Measurements from ENCODE around the gene QRICH1.

Gene QRICH1, protein sequence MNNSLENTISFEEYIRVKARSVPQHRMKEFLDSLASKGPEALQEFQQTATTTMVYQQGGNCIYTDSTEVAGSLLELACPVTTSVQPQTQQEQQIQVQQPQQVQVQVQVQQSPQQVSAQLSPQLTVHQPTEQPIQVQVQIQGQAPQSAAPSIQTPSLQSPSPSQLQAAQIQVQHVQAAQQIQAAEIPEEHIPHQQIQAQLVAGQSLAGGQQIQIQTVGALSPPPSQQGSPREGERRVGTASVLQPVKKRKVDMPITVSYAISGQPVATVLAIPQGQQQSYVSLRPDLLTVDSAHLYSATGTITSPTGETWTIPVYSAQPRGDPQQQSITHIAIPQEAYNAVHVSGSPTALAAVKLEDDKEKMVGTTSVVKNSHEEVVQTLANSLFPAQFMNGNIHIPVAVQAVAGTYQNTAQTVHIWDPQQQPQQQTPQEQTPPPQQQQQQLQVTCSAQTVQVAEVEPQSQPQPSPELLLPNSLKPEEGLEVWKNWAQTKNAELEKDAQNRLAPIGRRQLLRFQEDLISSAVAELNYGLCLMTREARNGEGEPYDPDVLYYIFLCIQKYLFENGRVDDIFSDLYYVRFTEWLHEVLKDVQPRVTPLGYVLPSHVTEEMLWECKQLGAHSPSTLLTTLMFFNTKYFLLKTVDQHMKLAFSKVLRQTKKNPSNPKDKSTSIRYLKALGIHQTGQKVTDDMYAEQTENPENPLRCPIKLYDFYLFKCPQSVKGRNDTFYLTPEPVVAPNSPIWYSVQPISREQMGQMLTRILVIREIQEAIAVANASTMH

GRCh38 chr3:49093853-49094767 is at the start of gene QRICH1:
Gene QRICH1, minus strand, starts transcription at chr3:49094071. Its CDS starts 17,054 bp downstream, at chr3:49077017.
- peak; percentile 99 for DNase-seq

GRCh38 chr3:49140080-49140479 is 46.2 kb upstream of the QRICH1 start:
- no peak for DNase-seq

GRCh38 chr3:49135499-49135898 is 41.6 kb upstream of the QRICH1 start:
- no peak for DNase-seq

DNA sequence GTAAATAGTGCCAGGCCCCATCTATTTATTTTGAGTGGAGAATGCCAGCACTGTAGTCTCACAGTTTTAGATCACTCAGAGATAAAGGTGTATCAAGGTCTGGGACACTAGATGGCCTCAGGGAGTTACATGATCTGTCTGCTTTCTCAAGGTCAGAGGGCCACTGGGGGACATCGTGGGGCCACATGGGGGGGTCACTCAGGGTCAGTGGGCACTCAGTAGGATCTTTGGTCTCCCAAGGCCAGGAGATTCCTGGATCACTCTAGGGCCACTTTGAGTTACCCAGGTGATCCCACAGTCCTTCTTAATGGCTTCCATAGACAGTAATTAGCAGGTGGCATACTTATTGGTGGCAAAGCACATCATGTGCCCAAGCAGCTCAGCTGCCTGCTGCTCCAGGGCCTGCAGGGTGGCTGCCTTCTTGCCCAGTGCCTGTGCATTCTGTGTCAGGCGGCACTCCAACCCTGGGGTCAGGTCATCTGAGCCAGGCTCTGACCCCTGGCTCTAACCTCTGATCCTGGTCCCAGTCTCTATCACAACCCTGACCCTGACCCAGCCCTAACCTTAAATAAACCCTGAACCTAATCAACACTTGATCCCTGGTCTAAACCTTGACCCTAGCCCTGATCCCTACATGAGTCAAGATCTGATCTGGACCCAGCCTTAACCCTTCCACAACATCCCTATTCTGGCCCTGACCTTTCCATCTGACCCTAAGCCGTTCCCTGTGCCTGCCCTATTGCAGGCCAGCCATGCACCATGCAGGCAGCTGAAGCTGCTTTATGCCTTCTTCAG is 40.8 kb upstream of the QRICH1 start:
- DNase-seq, result no peak

DNA sequence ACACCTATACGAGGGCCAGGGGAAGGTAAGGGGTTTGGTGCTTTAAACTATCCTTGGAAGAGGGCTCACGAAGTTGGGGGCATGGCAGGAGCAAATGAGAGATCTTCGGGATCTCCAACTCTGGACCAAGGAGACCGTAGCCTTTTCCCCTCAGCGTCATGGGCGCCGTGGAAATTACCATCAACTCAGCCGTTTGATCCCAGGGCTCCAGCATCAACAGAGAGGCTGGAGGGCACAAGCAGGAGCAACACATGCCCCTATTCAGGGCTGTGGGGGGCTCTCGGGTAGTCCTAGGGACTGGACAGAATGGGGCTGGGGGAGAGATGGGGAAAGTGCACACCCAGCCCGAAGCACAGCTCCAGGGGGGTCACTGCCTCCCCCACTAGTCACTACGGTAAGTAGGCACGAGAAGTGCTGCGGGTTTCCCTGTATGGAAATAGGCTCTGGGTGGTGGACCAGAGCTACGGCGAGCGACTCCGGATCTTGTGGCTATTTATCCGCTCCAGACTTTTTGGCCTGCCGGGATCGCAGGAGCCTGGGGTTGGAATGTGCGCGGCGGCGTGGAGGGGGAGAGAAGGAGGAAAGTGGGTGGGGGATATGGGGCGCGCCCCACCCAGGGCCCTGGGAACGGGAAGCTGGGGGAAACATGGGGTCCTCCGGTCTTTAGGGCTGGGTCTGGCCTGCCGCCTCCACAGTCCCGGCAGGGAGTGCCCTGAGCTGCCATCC is 39.5 kb upstream of the QRICH1 start:
- peak; percentile 63 for DNase-seq

- DNase-seq, result peak; percentile 28
Observed at GRCh38 chr3:49132437-49133225, 38.8 kb upstream of the QRICH1 start, which contains the start of gene LAMB2. Gene LAMB2, minus strand, starts transcription at chr3:49133050. Its CDS starts 183 bp downstream, at chr3:49132867.

DNA sequence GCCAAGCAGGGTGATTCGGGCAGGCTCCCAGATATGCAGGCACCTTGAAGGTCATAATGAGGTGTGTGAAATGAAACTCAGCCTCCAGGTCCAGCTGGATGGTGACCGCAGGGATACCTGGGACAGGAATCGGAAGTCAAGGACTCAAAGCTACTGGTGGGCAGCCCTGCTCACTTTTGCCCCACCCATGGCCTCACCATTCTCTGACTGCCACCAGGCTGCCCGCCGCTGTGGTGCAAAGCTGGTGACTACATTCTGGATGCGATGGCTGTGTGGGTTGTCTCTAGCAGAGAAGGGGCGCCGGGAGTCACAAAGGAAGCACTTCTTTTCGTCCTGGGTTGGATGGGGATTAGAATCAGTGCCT is 38.2 kb upstream of the QRICH1 start:
- DNase-seq, result no peak

- DNase-seq, result no peak
Observed at GRCh38 chr3:49131576-49131975, 37.7 kb upstream of the QRICH1 start.

- no peak for DNase-seq
Observed at GRCh38 chr3:49131040-49131439, 37.2 kb upstream of the QRICH1 start.

DNA sequence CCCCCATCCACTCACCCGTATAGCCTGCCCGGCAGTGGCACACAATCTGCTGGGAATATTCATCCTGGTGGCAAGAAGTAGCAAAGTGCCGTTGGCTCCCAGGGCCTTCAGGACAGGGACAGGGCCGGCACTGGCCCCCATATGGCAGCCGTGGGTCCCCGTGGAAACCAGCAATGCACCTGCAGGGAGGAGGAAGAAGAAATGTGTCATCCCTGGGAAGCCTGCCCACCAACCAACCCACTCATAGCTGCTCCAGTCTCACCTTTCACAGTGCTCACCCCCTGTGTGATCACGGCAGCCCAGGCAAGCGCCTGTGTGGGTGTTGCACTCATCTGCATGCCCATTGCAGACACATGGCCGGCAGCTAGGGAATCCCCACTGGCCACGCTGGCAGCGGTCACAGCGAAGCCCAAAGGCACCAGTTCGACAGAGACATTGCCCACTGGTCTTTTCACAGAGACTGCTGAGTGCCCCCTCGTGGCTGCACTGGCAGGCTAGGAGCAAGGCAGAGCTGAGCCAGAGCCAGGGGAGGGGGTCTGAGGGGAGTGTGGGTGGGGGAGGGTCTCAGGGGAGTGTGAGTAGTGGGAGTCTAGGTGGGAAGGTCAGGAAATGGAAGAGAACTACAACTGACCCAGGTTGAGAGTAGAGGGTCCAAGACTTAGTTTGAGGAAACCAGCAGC is 31.3 kb upstream of the QRICH1 start:
- no peak for DNase-seq

- DNase-seq, result no peak
Observed at GRCh38 chr3:49124203-49124602, 30.3 kb upstream of the QRICH1 start.

GRCh38 chr3:49123687-49124086 is 29.8 kb upstream of the QRICH1 start:
- no peak for DNase-seq

DNA sequence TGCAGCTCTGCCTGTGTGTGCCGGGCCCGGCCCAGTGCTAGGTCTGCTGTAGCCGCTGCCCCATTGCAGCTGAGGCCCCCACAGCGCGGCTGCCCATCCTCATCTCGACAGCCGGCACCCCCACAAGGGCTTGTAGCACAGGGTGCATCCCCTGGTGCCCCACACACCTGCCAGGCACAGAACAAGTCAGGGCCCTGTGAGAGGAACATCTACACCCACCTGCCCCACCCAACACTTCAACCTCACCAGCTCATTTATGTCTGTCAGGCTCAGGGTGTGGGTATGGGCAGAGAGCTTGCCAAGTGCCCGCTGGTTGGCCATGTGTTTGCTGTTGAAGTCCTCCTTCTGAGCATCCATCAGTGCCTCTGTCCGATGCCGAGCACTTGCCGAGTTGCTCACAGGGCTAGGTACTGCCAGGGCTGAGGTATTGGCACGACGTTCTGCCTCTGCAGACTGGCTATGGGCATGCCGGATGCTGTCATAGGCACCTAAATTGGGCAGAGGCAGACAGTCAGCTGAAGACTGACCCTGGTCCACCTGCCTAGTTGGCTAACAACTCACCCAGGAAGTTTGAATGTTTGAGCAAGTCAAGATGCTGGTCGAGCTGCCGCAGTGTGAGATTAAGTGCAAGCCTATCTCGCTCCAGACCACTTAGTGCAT is 29.1 kb upstream of the QRICH1 start:
- DNase-seq, result no peak

DNA sequence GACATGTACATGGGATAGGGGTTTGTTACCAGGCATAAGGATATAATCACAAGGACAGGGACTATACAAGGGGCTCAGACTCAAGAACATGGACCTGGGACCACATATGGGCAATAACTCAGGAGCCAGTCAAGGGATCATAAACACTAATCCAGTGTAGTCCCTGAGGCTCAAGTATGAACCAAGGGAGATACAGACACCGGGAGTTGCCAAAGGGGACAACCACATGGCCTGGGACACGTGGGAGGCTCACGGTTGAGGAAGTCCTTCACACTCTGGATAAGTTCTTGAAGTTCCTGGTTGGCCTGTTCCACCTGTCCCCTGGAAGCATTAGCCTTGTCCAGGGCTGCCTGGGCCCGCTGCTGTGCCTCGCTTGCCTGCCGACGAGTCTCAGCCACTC is 28.6 kb upstream of the QRICH1 start:
- DNase-seq, result no peak

DNA sequence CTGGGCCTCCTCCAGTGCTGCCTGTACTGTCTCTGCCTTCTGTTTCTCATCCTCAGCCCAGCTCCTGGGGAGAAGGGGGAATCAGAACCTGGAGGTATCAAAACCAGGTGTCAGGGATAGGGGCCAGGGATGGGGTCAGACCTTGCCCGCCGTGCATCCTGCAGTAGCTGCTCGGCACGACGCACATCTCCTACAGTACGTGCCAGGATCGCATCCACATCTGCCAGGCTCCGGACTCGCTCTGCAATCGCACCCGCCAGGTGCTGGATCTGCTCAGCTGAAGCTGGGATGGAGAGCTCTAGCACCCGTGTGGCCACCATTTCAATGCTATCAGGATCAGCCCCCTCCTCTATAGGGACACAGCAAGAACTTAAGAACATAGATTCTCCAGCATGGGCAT is 28.2 kb upstream of the QRICH1 start:
- DNase-seq, result no peak

DNA sequence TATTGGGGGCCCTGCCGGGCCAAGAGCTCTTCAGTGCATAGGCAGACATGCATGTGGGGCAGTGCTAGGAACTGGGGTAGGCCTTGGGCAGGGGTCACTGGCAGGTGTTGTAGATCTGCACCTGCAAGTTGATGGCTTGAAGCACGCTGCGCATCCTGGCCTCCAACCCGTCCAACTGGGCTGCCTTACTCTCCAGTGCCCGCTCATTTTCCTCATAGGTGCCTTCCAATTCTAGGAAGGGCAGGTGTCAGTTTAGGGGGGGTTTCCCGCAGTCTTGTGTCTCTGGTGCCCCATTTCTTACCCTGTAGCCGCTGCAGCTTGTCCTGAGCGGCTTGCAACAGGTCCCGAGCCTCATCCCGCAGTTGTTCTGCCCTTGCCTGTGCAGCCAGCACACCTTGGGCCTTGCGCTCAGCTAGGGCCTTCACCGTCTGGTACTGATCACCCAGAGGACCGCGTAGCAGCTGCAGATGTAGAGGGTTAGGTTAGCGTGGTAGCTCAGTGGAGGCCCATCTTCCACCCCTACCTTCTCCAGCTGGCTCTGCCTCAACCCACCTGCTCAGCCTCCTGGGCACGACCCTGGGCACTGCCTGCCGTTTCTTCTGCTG is 27.4 kb upstream of the QRICH1 start:
- no peak for DNase-seq

DNA sequence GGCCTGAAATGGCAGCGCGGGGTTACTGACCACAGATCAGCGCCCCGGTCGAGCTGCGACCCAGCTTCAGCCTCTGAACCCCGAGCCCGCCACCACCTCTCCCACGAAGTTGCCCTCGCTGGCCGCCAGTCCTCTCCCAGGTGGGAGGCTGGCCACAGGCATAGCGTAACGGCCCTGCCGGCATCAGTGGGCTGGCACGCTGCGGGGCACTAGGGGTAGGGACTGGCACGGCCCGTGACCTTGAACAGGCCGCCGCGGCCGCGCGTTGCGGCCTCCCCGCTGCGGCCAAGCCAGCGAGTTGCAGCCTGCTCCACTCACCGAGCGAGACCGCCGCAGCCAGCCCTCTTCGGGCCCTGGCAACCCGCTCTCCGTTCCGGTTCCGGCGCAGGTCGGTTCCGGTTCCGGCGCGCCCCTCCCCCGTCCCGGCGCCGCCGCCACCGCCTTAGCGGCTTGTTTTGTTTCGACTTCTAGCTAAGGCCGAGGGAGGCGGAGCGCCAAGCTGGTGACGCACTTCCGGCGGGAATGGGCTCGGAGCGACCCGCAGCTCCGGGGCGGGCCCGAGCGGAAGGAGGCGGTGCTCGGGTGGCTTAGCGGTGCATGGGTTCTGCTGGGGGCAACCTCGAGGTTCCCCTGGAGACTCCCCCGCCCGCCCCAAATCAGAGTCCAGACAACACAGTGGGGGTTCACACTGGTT is 26.7 kb upstream of the QRICH1 start, which contains the start of gene USP19:
USP19 (minus strand) TSS at position 386 of the 694 bp plus-strand sequence. CDS start 1,678 bp downstream, outside the sequence.
- peak; percentile 97 for DNase-seq

DNA sequence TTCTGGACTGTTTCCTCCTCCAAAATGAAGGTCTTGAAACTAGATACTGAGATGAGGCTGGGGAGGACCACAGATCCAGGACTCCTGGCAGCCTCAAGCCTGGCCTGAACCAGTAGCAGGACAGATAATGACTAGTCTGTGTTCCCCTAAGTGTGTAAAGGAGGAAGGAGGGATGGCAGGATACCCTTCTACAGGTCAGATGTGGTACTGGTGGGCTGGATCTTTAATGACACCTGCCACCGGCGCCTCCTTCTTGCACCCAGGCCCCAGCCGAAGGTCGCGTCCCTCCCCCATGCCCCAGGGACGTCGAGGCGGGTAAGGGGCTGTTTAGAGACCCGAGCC is 26.2 kb upstream of the QRICH1 start:
- DNase-seq, result peak; percentile 3

Measured in suppressor macrophage treated with lipopolysaccharide for 4 hours (primary cell).